ENCODE data around the gene ZNF888. TPM values are rescaled to one million over a fixed set of nuclear protein-coding genes. Genes with fewer than 3 reads are reported as not detected.

The ZNF888 gene
- total and polyA plus RNA-seq, 2 donors (not counting 1 experiment from before 2014, with no cell fraction given) = 2.7 to 15.6 TPM

DNA sequence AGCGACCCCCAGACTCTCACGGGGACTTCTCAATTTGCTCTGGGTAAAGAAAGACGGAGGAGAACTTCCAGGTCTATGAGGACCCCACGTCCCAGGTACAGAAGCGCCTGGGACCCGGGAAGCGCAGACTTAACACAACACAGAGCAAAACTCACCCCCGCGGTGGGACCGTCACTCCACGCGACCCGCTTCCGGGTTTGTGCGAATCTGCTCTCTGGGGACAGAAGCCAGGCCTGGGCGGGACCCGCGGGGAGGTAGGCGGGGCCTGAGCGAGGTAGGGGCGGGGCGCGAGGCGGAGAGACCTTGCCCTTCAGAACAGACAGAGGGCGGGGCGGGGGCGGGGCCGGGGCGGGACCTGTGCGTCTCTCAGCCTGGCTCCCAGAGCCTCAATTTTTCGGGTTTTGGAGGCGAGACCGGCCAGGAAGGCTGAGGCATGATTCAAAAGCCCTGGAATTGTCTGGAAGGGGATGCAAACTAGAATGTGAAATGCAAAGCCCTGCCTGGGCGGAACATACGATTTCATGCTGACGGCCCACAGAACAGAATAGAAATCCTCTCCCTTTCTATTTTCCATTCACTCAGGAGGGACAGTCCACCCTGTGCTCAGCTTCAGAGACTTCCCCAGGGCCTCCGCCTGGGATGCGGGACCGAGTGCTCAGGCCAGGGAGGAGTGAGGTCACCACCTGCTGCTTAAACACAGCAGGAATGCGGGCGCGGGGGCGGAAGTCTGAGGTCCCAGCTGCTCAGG lies 19.3 kb upstream of the ZNF888 start:
- 1% methylated on average over 43 of the region's 43 CpGs for WGBS (ENCODE audit: insufficient coverage)
- Mint-ChIP-seq H3K27ac (peak overlapping the region; percentile 86), H3K27me3 (no peaks in the 10 kb centered on the region), H3K9me3 (ENCODE audit: insufficient read depth) (no peaks in the 10 kb centered on the region), H3K4me3 (peak overlapping the region; percentile 92), H3K4me1 (peaks cover 30% of the 10 kb centered on the region)
- POLR2A ChIA-PET = interaction anchor here (0.6 kb wide), 1 partner anchor 318 kb away, joined by 5 read pairs; no protein-coding TSS in a partner anchor
- peak overlapping the region; percentile 99 for H3K9ac ChIP-seq (ENCODE audit: low read length)
- no peaks in the 10 kb centered on the region for H4K20me1 ChIP-seq (ENCODE audit: control insufficient read depth, insufficient read depth, low read length, poor library complexity, severe bottlenecking)
- H3K27me3 ChIP-seq (replicated peaks in 1 of 4; ENCODE audit: control extremely low read depth in 1 of 4, control insufficient read depth in 3 of 4, insufficient read depth in 4 of 4, low read length in 3 of 4) = no peaks in the 10 kb centered on the region
- peaks cover 0 to 45% (median 16%) of the 10 kb centered on the region in 3 donors for H3K9me3 ChIP-seq (ENCODE audit: control extremely low read depth in 1 of 3, control insufficient read depth in 2 of 3, insufficient read depth in 1 of 3, low read length in 2 of 3)
- peak overlapping the region; percentile 64 to 97 (median 88) for H3K4me3 ChIP-seq (ENCODE audit: control extremely low read depth in 1 of 5, extremely low read depth in 1 of 5, insufficient read depth in 1 of 5, low read depth in 2 of 5, low read length in 4 of 5)
- peak overlapping the region; percentile 89 for H2AFZ ChIP-seq (ENCODE audit: insufficient read depth, low read depth, low read length, poor library complexity, severe bottlenecking)
- peak; percentile 96 for DNase-seq
- intact Hi-C loops (cut with micrococcal nuclease) = loop anchor here (1.0 to 10.0 kb wide), 11 partner anchors 20 to 894 kb away; partner anchors contain the start of genes ZNF160, ZNF320, ZNF432 and ZNF525
- H3K79me2 ChIP-seq (ENCODE audit: control insufficient read depth, insufficient read depth, low read length) = peaks cover 28% of the 10 kb centered on the region
- CTCF ChIA-PET = interaction anchor here (0.6 to 1.1 kb wide), 2 partner anchors 20 to 85 kb away, joined by 3 read pairs; partner anchors contain the start of gene ZNF816
- ATAC-seq (ENCODE audit: low read depth) = peak; percentile 100
- TF ChIP-seq EZH2 (IDR thresholded peaks at IDR 0.05; ENCODE audit: borderline replicate concordance, insufficient read depth, low read depth, low read length, poor library complexity, severe bottlenecking) (no peak), CTCF (IDR thresholded peaks at IDR 0.05) (no peak)
- no peaks in the 10 kb centered on the region for H3K36me3 ChIP-seq (replicated peaks in 1 of 2; ENCODE audit: control extremely low read depth in 1 of 2, control insufficient read depth in 1 of 2, extremely low read depth in 1 of 2, insufficient read depth in 2 of 2, low read length in 1 of 2)
- peak overlapping the region; percentile 72 to 90 for H3K27ac ChIP-seq (ENCODE audit: low read length in 2 of 2)
- peaks cover 6 to 20% of the 10 kb centered on the region in 2 donors for H3K4me1 ChIP-seq (ENCODE audit: control insufficient read depth in 2 of 2, insufficient read depth in 2 of 2, low read length in 2 of 2)
- peak overlapping the region; percentile 86 for H3K4me2 ChIP-seq (replicated peaks; ENCODE audit: low read depth, low read length, poor library complexity, severe bottlenecking)

GRCh38 chr19:52941941-52942385 lies 18.7 kb upstream of the ZNF888 start:
- H3K4me1 Mint-ChIP-seq = peaks cover 32% of the 10 kb centered on the region
- H3K79me2 ChIP-seq (ENCODE audit: control insufficient read depth, insufficient read depth, low read length) = peaks cover 32% of the 10 kb centered on the region
- peaks cover 6 to 20% of the 10 kb centered on the region in 2 donors for H3K4me1 ChIP-seq (ENCODE audit: control insufficient read depth in 2 of 2, insufficient read depth in 2 of 2, low read length in 2 of 2)
- H3K4me2 ChIP-seq (replicated peaks; ENCODE audit: low read depth, low read length, poor library complexity, severe bottlenecking) = peak overlapping the region; percentile 86
- intact Hi-C loops (cut with micrococcal nuclease) = loop anchor here (1.0 to 10.0 kb wide), 11 partner anchors 19 to 894 kb away; partner anchors contain the start of genes ZNF160, ZNF320, ZNF432 and ZNF525
- H3K27me3 ChIP-seq (replicated peaks in 1 of 4; ENCODE audit: control extremely low read depth in 1 of 4, control insufficient read depth in 3 of 4, insufficient read depth in 4 of 4, low read length in 3 of 4) = no peaks in the 10 kb centered on the region
- DNase-seq = no peak
- peak overlapping the region; percentile 64 to 97 (median 88) for H3K4me3 ChIP-seq (ENCODE audit: control extremely low read depth in 1 of 5, extremely low read depth in 1 of 5, insufficient read depth in 1 of 5, low read depth in 2 of 5, low read length in 4 of 5)
- WGBS (ENCODE audit: insufficient coverage) = under 1% methylated on average over 24 of the region's 26 CpGs
- H3K9me3 Mint-ChIP-seq (ENCODE audit: insufficient read depth) = no peaks in the 10 kb centered on the region
- no peaks in the 10 kb centered on the region for H4K20me1 ChIP-seq (ENCODE audit: control insufficient read depth, insufficient read depth, low read length, poor library complexity, severe bottlenecking)
- H3K9me3 ChIP-seq (ENCODE audit: control extremely low read depth in 1 of 3, control insufficient read depth in 2 of 3, insufficient read depth in 1 of 3, low read length in 2 of 3) = peaks cover 0 to 45% (median 10%) of the 10 kb centered on the region in 3 donors
- CTCF ChIA-PET = no interaction called here
- no peaks in the 10 kb centered on the region for H3K27me3 Mint-ChIP-seq
- peak; percentile 13 for ATAC-seq (ENCODE audit: low read depth)
- H2AFZ ChIP-seq (ENCODE audit: insufficient read depth, low read depth, low read length, poor library complexity, severe bottlenecking) = peak overlapping the region; percentile 89
- no peak for TF ChIP-seq EZH2 (IDR thresholded peaks at IDR 0.05; ENCODE audit: borderline replicate concordance, insufficient read depth, low read depth, low read length, poor library complexity, severe bottlenecking)
- TF ChIP-seq CTCF (IDR thresholded peaks at IDR 0.05) = no peak
- H3K27ac ChIP-seq (ENCODE audit: low read length in 2 of 2) = peak overlapping the region; percentile 72 to 90
- H3K27ac Mint-ChIP-seq = peak overlapping the region; percentile 86
- H3K36me3 ChIP-seq (replicated peaks in 1 of 2; ENCODE audit: control extremely low read depth in 1 of 2, control insufficient read depth in 1 of 2, extremely low read depth in 1 of 2, insufficient read depth in 2 of 2, low read length in 1 of 2) = no peaks in the 10 kb centered on the region
- H3K9ac ChIP-seq (ENCODE audit: low read length) = peak overlapping the region; percentile 99
- peak overlapping the region; percentile 92 for H3K4me3 Mint-ChIP-seq
- POLR2A ChIA-PET = no interaction called here

Measured in B cell (primary cell).